Endothelial cell of umbilical vein (primary cell): ENCODE data around the gene PELI2. TPM values are rescaled to one million over a fixed set of nuclear protein-coding genes. Genes with fewer than 3 reads are reported as not detected.

ENCODE experiments used
- BruUV-seq: library from RNA; stranded (reverse); fragments of 400-500 nt; replicated peaks from 2 replicates; lab custom pipeline; 2021; lab: Mats Ljungman, UMichigan
- CTCF ChIA-PET: fragments of 300-600, 350-600 bp; sonication (Branson Sonifier 250); formaldehyde crosslinking; loops from one replicate; lab custom pipeline; 2021; ENCODE audit warnings: antibody characterized with exemption, inconsistent platforms; lab: Charles Lee
- POLR2A ChIA-PET: fragments of 300-600, 350-600 bp; sonication (Branson Sonifier 250); formaldehyde crosslinking; loops from one replicate; lab custom pipeline; 2021; ENCODE audit warnings: antibody characterized with exemption, inconsistent platforms; lab: Charles Lee
- DNase-seq: peaks from one replicate; pipeline ENCODE4 v3.0.0-alpha.2; 2011; ENCODE audit warnings: low read depth, low spot score
- FAIRE-seq: peaks from 2 replicates; lab custom pipeline; 2011; peaks lifted over from hg19 to GRCh38; lab: Jason Lieb, UNC
- H2AFZ ChIP-seq: 2 replicates; pipeline ENCODE4 v1.6.0; 2012; ENCODE audit warnings: low read depth, low read length, control low read depth, inconsistent platforms
- H3K27ac ChIP-seq: 2 replicates; pipeline ENCODE4 v1.5.1; 2011; ENCODE audit warnings: low read depth, mild to moderate bottlenecking, control low read depth, low read length, moderate library complexity; ENCODE audit not compliant: insufficient read depth
- H3K27me3 ChIP-seq, 2 experiments: 2 replicates each; pipeline versions ENCODE4 v1.6.0 to v1.6.1; 2011; ENCODE audit warnings: low read length in 2 of 2, mixed read lengths in 1 of 2; ENCODE audit not compliant: control insufficient read depth in 2 of 2, insufficient read depth in 2 of 2
- H3K36me3 ChIP-seq, 2 experiments: 2 replicates in 1 of 2; 3 replicates in 1 of 2; pipeline ENCODE4 v1.5.1; 2011; ENCODE audit warnings: low read length in 2 of 2, mild to moderate bottlenecking in 1 of 2, moderate library complexity in 1 of 2; ENCODE audit not compliant: control insufficient read depth in 2 of 2, insufficient read depth in 2 of 2; ENCODE audit errors: extremely low read depth in 1 of 2
- H3K4me1 ChIP-seq: 3 replicates; pipeline ENCODE4 v1.5.1; 2011; ENCODE audit warnings: mild to moderate bottlenecking, low read length; ENCODE audit not compliant: control insufficient read depth, insufficient read depth; ENCODE audit errors: extremely low read depth
- H3K4me2 ChIP-seq: 2 replicates; pipeline ENCODE4 v1.6.1; 2011; ENCODE audit warnings: low read length, control low read depth, mixed read lengths; ENCODE audit not compliant: insufficient read depth
- H3K4me3 ChIP-seq, 3 experiments: fragments of 200-600 bp in 1 of 3; sonication (generic), shearing (Covaris generic) in 1 of 3; replicated peaks in 1 of 3; 2 replicates each; pipeline ENCODE4 v1.5.1; 2011 to 2016; ENCODE audit warnings: control low read depth in 3 of 3, low read length in 3 of 3, mild to moderate bottlenecking in 2 of 3, inconsistent platforms in 1 of 3, low read depth in 1 of 3, moderate library complexity in 1 of 3; ENCODE audit not compliant: insufficient read depth in 1 of 3
- H3K79me2 ChIP-seq: 2 replicates; pipeline ENCODE4 v1.6.0; 2012; ENCODE audit warnings: low read length, inconsistent platforms; ENCODE audit not compliant: control insufficient read depth, insufficient read depth
- H3K9ac ChIP-seq: replicated peaks from 2 replicates; pipeline ENCODE3; 2011; ENCODE audit warnings: low read length, control low read depth; ENCODE audit not compliant: insufficient read depth; ENCODE audit errors: extremely low read depth
- H3K9me1 ChIP-seq: replicated peaks from 3 replicates; pipeline ENCODE4 v1.6.0; 2011; ENCODE audit warnings: mild to moderate bottlenecking, low read length; ENCODE audit not compliant: control insufficient read depth, insufficient read depth; ENCODE audit errors: extremely low read depth
- H3K9me3 ChIP-seq: replicated peaks from 2 replicates; pipeline ENCODE4 v1.5.1; 2012; ENCODE audit warnings: low read length, inconsistent platforms; ENCODE audit not compliant: control insufficient read depth, insufficient read depth
- H4K20me1 ChIP-seq: replicated peaks from 2 replicates; pipeline ENCODE3; 2011; ENCODE audit warnings: mild to moderate bottlenecking, low read length; ENCODE audit not compliant: control insufficient read depth, insufficient read depth; ENCODE audit errors: extremely low read depth
- CTCF ChIP-seq, 2 donors: IDR thresholded peaks; 1 replicate in 1 of 2; 2 replicates in 1 of 2; pipeline ENCODE4 v1.5.1; 2011; ENCODE audit warnings: low read length in 2 of 2, mild to moderate bottlenecking in 2 of 2, moderate library complexity in 2 of 2, control low read depth in 1 of 2, inconsistent platforms in 1 of 2, low read depth in 1 of 2; ENCODE audit not compliant: insufficient read depth in 1 of 2; ENCODE audit errors: extremely low read depth in 1 of 2
- EZH2 ChIP-seq: IDR thresholded peaks from 2 replicates; pipeline ENCODE4 v1.6.1; 2012; ENCODE audit warnings: borderline replicate concordance, low read depth, mild to moderate bottlenecking, moderate library complexity, low read length, inconsistent platforms; ENCODE audit not compliant: severe bottlenecking
- FOS ChIP-seq: IDR thresholded peaks from 2 replicates; pipeline ENCODE4 v1.6.1; 2011; ENCODE audit warnings: mild to moderate bottlenecking, low read length, moderate library complexity, borderline replicate concordance; ENCODE audit not compliant: insufficient read depth
- GATA2 ChIP-seq: IDR thresholded peaks from 2 replicates; pipeline ENCODE4 v1.7.0; 2011; ENCODE audit warnings: low read depth, mild to moderate bottlenecking, moderate library complexity, mixed read lengths, low read length; ENCODE audit not compliant: insufficient read length, insufficient read depth
- JUN ChIP-seq: IDR thresholded peaks from 2 replicates; pipeline ENCODE4 v1.6.1; 2011; ENCODE audit warnings: borderline replicate concordance, low read depth; ENCODE audit not compliant: insufficient read length, insufficient read depth
- MAX ChIP-seq: IDR thresholded peaks from 2 replicates; pipeline ENCODE4 v1.6.1; 2011; ENCODE audit not compliant: insufficient read depth, insufficient read length
- MYC ChIP-seq: IDR thresholded peaks from one replicate; pipeline ENCODE4 v1.6.1; 2011; ENCODE audit warnings: mild to moderate bottlenecking, low read depth, low read length
- POLR2A ChIP-seq: IDR thresholded peaks from 2 replicates; pipeline ENCODE4 v1.6.1; 2012; ENCODE audit warnings: low read depth, mild to moderate bottlenecking, control low read depth, low read length
- POLR2AphosphoS5 ChIP-seq: IDR thresholded peaks from 2 replicates; pipeline ENCODE4 v1.6.1; 2012; ENCODE audit warnings: low read depth, mild to moderate bottlenecking, control low read depth, low read length, moderate library complexity; ENCODE audit not compliant: insufficient read depth
- dilution Hi-C: fragments of 300-500 bp; cut with MboI; formaldehyde crosslinking; loops from one replicate; pipeline ENCODE4 v1.15.0; 2019; ENCODE audit warnings: low sequenced_read_pairs; ENCODE audit not compliant: extremely low pct_ligation_motif_present
- intact Hi-C: fragments of 100-400 bp; cut with micrococcal nuclease; formaldehyde crosslinking; loops from one replicate; pipeline ENCODE4 v1.10.0; 2022
- polyA plus RNA-seq, 4 experiments: library from polyadenylated mRNA; depleted of rRNA in 3 of 4; stranded (reverse) in 3 of 4; unstranded in 1 of 4; fragments of >200 nt; gene quantifications; 2 replicates each; pipeline versions ENCODE4 v1.2.1 to v1.2.3, GENCODE V29; 2011 to 2012; ENCODE audit warnings: missing spikeins in 1 of 4
- total RNA-seq: library from RNA; stranded (reverse); gene quantifications from 2 replicates; pipeline ENCODE4 v1.2.3, GENCODE V29; 2021

PELI2 gene
- total and polyA plus RNA-seq, 2 donors (not counting 3 experiments of a cell fraction or from before 2014, with no cell fraction given): 11.5 to 13.0 TPM

- no peak for TF ChIP-seq JUN
- TF ChIP-seq POLR2A: no peak
- no peak for TF ChIP-seq POLR2AphosphoS5
- no peak for TF ChIP-seq EZH2
- TF ChIP-seq MAX: no peak
- no peak for TF ChIP-seq CTCF (IDR thresholded peaks at IDR 0.05; ENCODE audit: extremely low read depth in 1 of 2, insufficient read depth in 1 of 2, low read depth in 1 of 2, low read length in 2 of 2)
- no peak for TF ChIP-seq FOS
- TF ChIP-seq MYC: no peak
- TF ChIP-seq GATA2: no peak
- Histone ChIP-seq H3K79me2 (no peaks in the 10 kb centered on the region), H2AFZ (no peak overlapping the region), H3K9me3 (no peaks in the 10 kb centered on the region), H3K4me2 (no peak overlapping the region), H3K9me1 (no peaks in the 10 kb centered on the region), H3K36me3 (no peaks in the 10 kb centered on the region), H3K4me3 (no peak overlapping the region), H3K4me1 (peaks cover 5% of the 10 kb centered on the region), H3K27me3 (no peaks in the 10 kb centered on the region), H3K9ac (no peak overlapping the region), H3K27ac (no peak overlapping the region), H4K20me1 (no peaks in the 10 kb centered on the region)
- no peak for FAIRE-seq
- intact Hi-C loops (no loop called here), dilution Hi-C loops (no loop called here)
- DNase-seq: no peak
- ChIA-PET POLR2A (no interaction called here), CTCF (interaction anchor here (0.9 kb wide), 1 partner anchor 193 kb away, joined by 3 read pairs; no protein-coding TSS in a partner anchor)
- BruUV-seq: no TSS peak
Observed at GRCh38 chr14:56147449-56147848, 29.2 kb downstream of the PELI2 start.
